ENCODE results near the gene KCNMA1. TPM values are rescaled to one million over a fixed set of nuclear protein-coding genes. Genes with fewer than 3 reads are reported as not detected.

Gene KCNMA1
- total and polyA plus RNA-seq, 10 of the 15 experiments (the other 5 are each of a cell fraction or from before 2014, with no cell fraction given): 8.5 to 77.0 (median 21.3) TPM

GRCh38 chr10:77377678-77378352 is 259.8 kb downstream of the KCNMA1 start (continued):
- no peak for TF ChIP-seq CEBPZ (IDR thresholded peaks at IDR 0.05; ENCODE audit: low read depth, low read length)

GRCh38 chr10:77377034-77377433 is 260.6 kb downstream of the KCNMA1 start:
- H3K27me3 ChIP-seq (replicated peaks in 1 of 2; ENCODE audit: control insufficient read depth in 2 of 2, insufficient read depth in 2 of 2, low read length in 1 of 2): no peaks in the 10 kb centered on the region
- no peak overlapping the region for H3K4me2 ChIP-seq (ENCODE audit: control insufficient read depth, insufficient read depth)
- ChIA-PET SMC1A (ENCODE audit: uncharacterized antibody, unreplicated experiment) (interaction anchor here (0.6 to 2.0 kb wide), 13 partner anchors 10 to 267 kb away, joined by 3 to 8 read pairs (median 3); no protein-coding TSS in a partner anchor), CTCF (interaction anchor here (0.7 to 4.1 kb wide), 7 partner anchors 10 to 270 kb away, joined by 3 to 23 read pairs (median 5); no protein-coding TSS in a partner anchor), POLR2A (interaction anchor here (1.0 kb wide), 1 partner anchor 134 kb away, joined by 3 read pairs; no protein-coding TSS in a partner anchor), RAD21 (ENCODE audit: unreplicated experiment) (interaction anchor here (1.8 to 2.4 kb wide), 2 partner anchors 258 to 263 kb away, joined by 4 to 15 read pairs; no protein-coding TSS in a partner anchor)
- no TSS peak for BruUV-seq (replicated peaks)
- intact Hi-C loops (cut with micrococcal nuclease; ENCODE audit: unreplicated experiment) (no loop called here), in situ Hi-C loops (cut with MboI) (no loop called here)
- H3K9me3 ChIP-seq (replicated peaks; ENCODE audit: control insufficient read depth, insufficient read depth, low read length): no peaks in the 10 kb centered on the region
- no peaks in the 10 kb centered on the region for H3K36me3 ChIP-seq (ENCODE audit: control insufficient read depth in 2 of 2, insufficient read depth in 2 of 2, low read length in 1 of 2)
- DNase-seq (ENCODE audit: low read depth, low spot score) (no peak), ATAC-seq (no peak), FAIRE-seq (no peak)
- H3K79me2 ChIP-seq (ENCODE audit: control insufficient read depth, insufficient read depth, low read length): no peaks in the 10 kb centered on the region
- H3K9ac ChIP-seq (ENCODE audit: control insufficient read depth, insufficient read depth, low read length): no peak overlapping the region
- no peak overlapping the region for H3K4me3 ChIP-seq
- no peak overlapping the region for H3K27ac ChIP-seq (ENCODE audit: control insufficient read depth, insufficient read depth)
- H4K20me1 ChIP-seq (ENCODE audit: control insufficient read depth, insufficient read depth): no peaks in the 10 kb centered on the region; the same call in 1 of the 2 replicates
- no peak overlapping the region for H2AFZ ChIP-seq (ENCODE audit: control insufficient read depth, low read depth, low read length)
- 64% methylated on average over 5 of the region's 5 CpGs for WGBS (ENCODE audit: insufficient coverage, insufficient replicate concordance, low lambda C conversion rate, missing lambda C conversion rate)
- no peaks in the 10 kb centered on the region for H3K4me1 ChIP-seq (ENCODE audit: control insufficient read depth, insufficient read depth, low read length)
- TF ChIP-seq LARP7 (IDR thresholded peaks at IDR 0.05): no peak
- TF ChIP-seq JUNB (IDR thresholded peaks at IDR 0.05): no peak
- TF ChIP-seq KAT2A (conservative IDR thresholded peaks at IDR 0.05; ENCODE audit: control insufficient read depth, low read depth, low read length): no peak
- no peak for TF ChIP-seq POLR2AphosphoS2 (IDR thresholded peaks at IDR 0.05; ENCODE audit: low read depth, low read length)
- no peak for TF ChIP-seq RCOR1 (conservative IDR thresholded peaks at IDR 0.05; ENCODE audit: low read depth, low read length)
- no peak for TF ChIP-seq ESRRA (IDR thresholded peaks at IDR 0.05; ENCODE audit: low read length)
- no peak for TF ChIP-seq ATF7 (IDR thresholded peaks at IDR 0.05; ENCODE audit: low read depth)
- no peak for TF ChIP-seq RAD21 (IDR thresholded peaks at IDR 0.05; ENCODE audit: insufficient read depth, low read depth, low read length)
- TF ChIP-seq YY1 (IDR thresholded peaks at IDR 0.05; ENCODE audit: low read depth, low read length): no peak
- TF ChIP-seq ZNF384 (IDR thresholded peaks at IDR 0.05; ENCODE audit: borderline replicate concordance, low read depth, low read length): no peak
- TF ChIP-seq RFX5 (IDR thresholded peaks at IDR 0.05; ENCODE audit: low read depth, low read length): no peak
- TF ChIP-seq MYB (IDR thresholded peaks at IDR 0.05; ENCODE audit: borderline replicate concordance, low read depth, low read length): no peak
- no peak for TF ChIP-seq NKRF (conservative IDR thresholded peaks at IDR 0.05)
- TF ChIP-seq ZBED1 (IDR thresholded peaks at IDR 0.05; ENCODE audit: borderline replicate concordance): no peak
- TF ChIP-seq CBX3 (IDR thresholded peaks at IDR 0.05; ENCODE audit: borderline replicate concordance, low read depth): no peak
- TF ChIP-seq MYC (IDR thresholded peaks at IDR 0.05; ENCODE audit: insufficient read depth, insufficient read length, insufficient replicate concordance, low read length, severe bottlenecking): no peak
- TF ChIP-seq ZNF217 (IDR thresholded peaks at IDR 0.05): no peak
- TF ChIP-seq KLF5 (IDR thresholded peaks at IDR 0.05; ENCODE audit: partially characterized antibody): no peak
